NT2/D1 (cell line): Measurements from ENCODE around the gene GSTO1.

Experiments
- SUZ12 ChIP-seq: IDR thresholded peaks from 2 replicates; pipeline ENCODE4 v1.6.1; 2011; ENCODE audit not compliant: insufficient read length, insufficient read depth; ENCODE audit errors: extremely low read depth
- YY1 ChIP-seq: IDR thresholded peaks from 2 replicates; pipeline ENCODE4 v1.6.1; 2011; ENCODE audit not compliant: insufficient read length, insufficient read depth

DNA sequence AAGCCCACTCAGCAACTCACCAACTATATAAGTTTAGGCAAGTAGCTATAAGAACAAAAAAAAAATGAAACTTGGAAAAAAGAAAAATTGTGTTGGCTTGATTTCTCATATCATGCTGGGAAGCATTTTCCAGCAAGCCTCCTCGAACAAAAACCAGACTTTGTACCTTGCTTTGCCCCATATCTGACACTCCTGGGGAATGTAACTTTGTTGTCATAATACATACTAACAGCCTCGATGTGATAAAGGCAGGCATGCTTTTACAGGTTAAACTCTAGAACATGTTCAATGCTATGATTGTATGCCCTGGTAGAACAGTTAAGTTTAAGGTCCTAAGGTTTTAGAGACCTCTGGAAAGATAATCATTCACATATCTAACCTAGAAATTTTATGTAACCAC, 34.2 kb upstream of the GSTO1 start:
- TF ChIP-seq SUZ12 (no peak), YY1 (no peak)
